HG02588 (cell line): ENCODE results near the gene SNRNP200.
"Not testable (repeated sequence)": the region's sequence is repeated elsewhere in the genome, so short reads cannot be mapped to it uniquely, and the experiment has no call there.

Source experiments
- ATAC-seq: cut with Tn5 transposase; IDR thresholded peaks from one replicate; pipeline ENCODE4 v1.9.1; 2021; ENCODE audit warnings: mild to moderate bottlenecking, moderate library complexity; ENCODE audit not compliant: unreplicated experiment

SNRNP200 gene

DNA sequence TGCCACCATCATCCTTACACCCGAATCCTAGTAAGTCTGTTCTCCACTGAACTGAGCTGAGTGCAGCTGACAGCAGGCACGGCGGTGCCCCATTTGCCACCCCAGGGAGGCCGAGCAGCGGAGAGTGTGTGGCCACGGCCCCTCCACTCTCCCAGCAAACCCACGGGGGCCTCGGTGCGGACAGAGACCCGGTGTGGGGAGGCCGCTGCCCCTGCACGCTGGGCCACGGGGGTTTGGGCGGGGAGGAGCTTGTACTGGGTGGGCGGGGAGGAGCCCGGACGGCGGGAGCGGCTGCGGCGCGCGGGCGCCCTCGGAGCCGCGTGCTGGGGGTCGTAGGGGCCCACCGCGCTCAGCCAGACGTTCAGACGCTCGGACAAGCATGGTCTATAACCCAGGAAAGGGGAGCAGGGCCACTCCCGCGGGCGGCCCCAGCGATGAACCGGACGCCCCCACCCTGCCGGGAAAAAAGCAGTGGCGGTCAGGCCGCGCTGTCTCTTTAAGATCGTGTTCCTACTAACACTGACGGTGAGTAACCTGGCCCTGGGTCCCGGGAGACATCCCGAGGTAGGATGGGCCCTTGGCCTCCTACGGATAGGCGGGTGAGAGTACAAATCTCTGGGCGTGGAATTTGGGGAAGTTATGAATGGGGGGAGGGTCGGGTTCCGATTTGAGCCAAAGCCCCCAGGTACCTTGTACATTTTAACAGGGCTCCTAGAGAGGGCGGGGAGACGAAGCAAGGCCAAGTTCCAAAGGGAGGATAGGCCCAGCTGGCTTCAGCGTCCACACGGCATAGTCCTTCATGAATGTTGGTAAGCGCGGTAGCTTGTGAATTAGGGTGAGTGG lies 19.9 kb upstream of the SNRNP200 start, which contains the start of gene ITPRIPL1:
Gene ITPRIPL1 (plus strand): TSS at position 277 of the 843 bp plus-strand sequence. CDS start 523 bp downstream, at position 800.
- ATAC-seq, result no peak

DNA sequence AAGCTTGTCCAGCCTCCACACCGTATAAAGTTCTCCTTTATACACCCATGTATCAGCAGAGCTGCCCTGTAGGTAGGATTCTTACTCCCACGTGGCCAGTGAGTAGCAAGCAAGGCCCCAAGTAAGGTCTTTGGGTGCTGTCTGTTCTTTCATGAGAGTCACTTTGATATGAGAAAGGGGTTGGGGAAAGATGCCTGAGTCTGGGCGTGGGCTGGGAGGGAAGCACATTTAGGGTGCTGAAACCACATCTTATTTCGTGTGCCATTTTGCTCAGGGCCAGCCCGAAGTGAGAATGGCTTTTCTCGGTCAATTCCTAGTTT lies 19.3 kb upstream of the SNRNP200 start:
- ATAC-seq, result no peak

- ATAC-seq, result no peak
Observed at GRCh38 chr2:96323849-96324248, 18.5 kb upstream of the SNRNP200 start.

DNA sequence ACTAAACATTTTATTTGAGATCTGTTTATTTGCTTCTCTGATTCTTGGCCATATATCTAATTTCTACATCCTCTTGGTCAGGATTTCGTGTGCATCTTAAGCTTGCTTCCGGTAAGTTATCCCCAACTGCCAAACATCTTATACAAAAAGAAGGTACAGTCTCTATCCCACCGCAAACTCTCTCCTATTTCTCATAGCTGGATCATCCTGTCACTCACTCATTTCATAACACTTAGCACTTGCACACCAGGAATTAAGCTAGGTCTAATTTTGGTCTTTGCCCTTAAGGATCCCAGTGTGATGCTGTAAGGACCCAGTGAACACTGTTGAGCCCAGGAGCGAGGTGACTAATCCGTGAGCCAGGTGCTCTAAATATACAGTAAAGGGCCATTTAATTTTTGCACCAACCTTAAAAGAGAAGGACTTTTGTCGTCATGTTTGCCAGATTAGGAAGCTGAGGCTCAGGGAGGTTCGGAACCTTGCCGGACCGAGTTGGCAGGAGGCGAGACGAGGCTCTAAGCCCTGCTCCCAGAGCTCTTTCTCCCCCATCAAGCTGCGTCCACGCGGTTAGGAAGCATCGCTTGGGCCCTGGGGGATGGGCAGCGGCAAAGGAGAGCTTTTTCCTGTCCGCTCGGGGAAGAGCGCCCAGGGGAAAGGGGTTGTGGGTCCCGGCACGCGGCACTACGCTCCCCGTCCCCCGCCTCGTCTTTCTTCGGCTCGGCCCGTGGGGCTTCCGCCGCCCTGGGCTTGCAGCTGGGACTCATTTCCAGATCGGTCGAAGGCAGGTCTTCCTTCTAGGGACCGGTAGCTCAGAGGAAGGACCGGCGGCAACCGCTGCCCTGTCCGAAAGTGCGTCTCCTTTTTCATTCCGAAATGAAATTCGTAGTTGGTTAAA lies 15.6 kb upstream of the SNRNP200 start:
- ATAC-seq, result peak; percentile 25

DNA sequence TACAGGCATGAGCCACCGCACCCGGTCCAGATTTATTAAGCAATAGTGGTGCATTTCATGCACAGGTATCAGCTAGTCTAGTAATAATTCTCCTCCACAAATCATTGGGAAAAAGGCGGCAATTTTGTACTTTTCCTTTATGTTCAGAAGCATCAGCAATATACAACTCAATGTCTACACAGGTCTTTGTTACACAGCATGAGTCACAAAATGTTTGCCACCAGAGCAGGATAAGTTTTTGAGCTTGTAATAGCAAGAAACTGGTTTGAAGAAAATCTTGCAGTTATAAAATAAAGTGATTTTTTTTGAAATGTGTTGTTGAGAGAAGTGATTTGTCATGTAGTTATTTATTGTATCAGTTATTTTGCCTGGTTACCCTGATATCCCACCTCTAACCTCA lies 15.0 kb upstream of the SNRNP200 start:
- no peak for ATAC-seq

DNA sequence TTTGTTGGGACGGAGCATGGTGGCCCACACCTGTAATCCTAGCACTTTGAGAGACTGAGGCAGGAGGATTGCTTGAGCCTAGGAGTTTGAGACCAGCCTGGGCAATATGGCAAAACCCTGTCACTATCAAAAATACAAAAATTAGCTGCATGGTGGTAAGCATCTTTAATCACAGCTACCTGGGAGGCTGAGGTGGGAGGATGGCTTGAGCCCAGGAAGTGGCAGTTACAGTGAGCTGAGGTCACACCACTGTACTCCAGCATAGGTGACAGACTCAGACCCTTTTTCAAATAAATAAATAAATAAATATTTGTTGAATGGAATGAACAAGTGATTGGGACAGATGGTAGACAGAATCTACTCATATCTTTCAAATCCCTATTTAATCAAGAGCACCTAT lies 14.1 kb upstream of the SNRNP200 start:
- ATAC-seq, result no peak

DNA sequence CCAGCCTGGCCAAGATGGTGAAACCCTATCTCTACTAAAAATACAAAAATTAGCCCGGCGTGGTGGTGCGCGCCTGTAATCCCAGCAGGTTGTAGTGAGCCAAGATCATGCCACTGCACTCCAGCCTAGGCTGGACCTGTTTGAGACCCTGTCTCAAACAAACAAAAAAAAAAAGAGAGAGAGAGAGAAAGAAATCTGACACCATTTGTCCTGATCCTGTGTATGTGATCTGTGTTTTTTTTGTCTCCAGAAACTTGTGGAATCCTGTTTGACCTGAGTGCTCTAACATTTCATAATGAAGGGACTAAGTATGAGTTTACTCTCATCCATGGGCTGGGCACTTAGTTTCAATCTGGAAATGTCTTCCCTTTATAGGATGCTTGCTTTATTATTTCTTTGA lies 13.4 kb upstream of the SNRNP200 start:
- ATAC-seq, result no peak

DNA sequence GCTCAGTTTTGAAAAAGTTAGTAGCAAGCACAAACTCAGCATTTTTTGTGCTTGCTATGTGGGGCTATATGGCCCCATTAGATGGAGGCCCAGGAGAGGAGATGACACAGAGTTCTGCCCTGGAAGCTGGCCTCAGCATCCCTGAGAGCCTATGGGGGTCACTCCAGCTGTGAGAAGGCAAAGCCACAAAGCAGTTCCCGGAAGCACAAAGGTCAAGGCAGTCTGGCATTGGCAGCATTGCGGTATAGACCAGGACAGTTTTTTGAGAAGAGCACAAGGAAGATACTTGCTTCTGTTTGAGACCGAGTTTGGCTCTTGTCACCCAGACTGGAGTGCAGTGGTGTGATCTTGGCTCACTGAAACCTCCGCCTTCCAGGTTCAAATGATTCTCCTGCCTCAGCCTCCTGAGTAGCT lies 12.2 kb upstream of the SNRNP200 start:
- ATAC-seq, result no peak

DNA sequence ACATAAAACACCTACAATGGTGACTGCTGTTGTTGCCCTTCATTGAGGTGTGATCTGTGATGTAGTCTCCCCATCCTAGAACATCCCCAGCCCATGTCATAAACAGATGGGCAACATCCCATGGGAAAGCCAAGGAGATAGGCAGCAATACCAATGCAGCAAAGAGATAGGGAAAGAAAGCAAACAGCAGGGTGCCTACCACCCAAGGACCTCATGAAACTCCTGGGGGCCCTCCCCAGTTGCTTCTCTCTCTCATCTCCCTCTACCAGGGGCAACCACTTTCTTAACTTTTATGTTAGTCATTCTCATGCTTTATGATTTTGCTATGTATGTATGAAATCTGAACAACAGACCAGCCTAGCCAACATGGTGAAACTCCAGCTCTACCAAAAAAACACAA lies 11.7 kb upstream of the SNRNP200 start:
- ATAC-seq, result no peak

DNA sequence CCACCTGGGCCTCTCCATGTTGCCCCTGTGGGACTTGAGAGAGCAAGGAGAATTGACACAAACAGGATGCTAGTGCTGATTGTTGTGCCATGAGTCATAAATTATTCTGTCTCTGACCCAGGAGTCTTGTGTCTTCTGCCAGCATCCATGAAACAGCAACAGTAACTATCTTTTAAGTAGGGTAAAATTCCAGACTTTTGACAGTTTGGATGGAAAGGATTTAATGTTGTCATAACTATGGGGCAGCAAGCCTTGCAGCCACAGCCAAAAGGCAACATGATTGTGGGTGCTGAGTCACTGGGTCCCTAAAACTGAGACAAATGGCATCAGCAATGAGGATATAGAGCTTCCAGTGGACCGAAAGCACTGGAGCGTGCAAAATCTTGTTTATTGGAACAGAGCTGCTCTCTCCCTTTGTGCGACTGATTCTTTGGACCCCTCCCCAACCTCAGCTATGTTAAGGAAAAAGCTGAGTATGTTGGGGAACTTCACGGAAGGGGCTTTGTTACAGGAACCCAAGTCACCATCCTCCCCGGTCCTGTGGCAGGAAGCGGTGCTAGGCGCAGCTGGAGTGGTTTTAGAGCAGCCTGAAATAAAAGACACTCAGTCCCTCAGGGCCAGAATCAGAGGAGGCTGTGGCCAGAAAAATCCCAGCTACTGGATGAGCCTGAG lies 10.2 kb upstream of the SNRNP200 start:
- no peak for ATAC-seq

GRCh38 chr2:96315005-96315399 lies 9.7 kb upstream of the SNRNP200 start:
- no peak for ATAC-seq

- no peak for ATAC-seq
Observed at GRCh38 chr2:96308248-96308647, 2.9 kb upstream of the SNRNP200 start.

GRCh38 chr2:96306370-96306769 lies 1.0 kb upstream of the SNRNP200 start:
- no peak for ATAC-seq

- ATAC-seq, result no peak
Observed at GRCh38 chr2:96305979-96306308, 598 bp upstream of the SNRNP200 start.

DNA sequence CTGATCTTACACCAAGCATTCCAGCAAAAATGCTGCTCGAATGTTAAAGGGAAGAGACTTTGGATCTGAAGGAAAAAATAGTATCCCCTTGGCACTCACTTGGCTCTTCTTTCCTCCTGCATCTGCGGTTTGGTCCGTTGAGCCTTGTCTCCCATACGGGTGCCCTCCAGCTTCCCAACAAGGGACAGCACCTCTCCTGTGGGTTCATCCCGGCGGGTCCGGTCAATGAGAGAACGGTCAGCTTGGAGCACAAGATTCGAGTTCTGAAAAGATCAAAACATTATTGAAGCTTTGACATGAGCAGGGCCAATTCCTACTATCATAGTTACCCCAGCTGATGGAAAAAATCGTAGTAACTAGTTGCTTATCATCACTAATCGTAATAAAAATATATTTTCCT lies 740 bp downstream of the SNRNP200 start:
- no peak for ATAC-seq

DNA sequence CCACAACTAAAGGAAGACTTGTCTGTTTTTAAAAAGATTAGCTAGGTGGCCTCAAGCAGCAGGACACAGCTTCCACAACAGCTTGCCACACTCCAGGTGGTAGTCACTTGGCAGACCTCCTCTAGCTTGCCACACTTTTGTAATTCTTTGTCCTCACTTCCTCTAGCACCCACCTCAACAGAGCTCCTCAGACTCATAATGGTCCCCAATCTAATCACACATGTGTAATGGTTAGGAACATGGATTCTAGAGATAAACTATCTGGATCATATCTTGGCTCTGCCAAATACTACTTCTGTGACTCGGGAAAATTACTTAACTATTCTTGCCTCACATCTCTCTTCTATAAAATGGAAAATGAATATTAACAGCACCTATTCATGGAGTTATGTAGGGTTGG lies 3.5 kb downstream of the SNRNP200 start:
- no peak for ATAC-seq

DNA sequence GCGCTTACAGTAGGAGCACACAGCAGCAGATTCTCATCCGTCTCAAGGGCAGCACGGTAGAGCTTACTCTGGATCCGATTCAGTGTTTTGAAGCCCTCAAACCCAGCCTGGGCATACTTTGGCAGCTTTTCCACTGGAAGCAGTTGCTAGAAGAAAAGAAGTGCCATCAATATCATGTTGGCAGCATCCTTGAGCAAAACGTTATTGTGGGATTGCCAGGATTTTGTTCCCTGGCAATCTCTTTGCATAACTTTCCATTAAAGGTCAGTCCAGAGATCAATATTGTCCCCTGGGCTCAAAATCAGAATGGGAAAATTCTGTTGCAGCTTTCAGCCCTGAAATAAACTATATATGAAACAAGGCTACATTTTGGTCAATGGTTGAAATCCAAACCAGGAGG lies 8.4 kb downstream of the SNRNP200 start:
- ATAC-seq, result no peak

GRCh38 chr2:96294271-96294670 lies 11.1 kb downstream of the SNRNP200 start:
- not testable (repeated sequence) for ATAC-seq

- no peak for ATAC-seq
Observed at GRCh38 chr2:96291751-96292150, 13.6 kb downstream of the SNRNP200 start.

GRCh38 chr2:96287273-96287856 lies 18.0 kb downstream of the SNRNP200 start:
- ATAC-seq, result no peak

GRCh38 chr2:96276787-96277499 lies 28.4 kb downstream of the SNRNP200 start:
- ATAC-seq, result no peak
